Measurements from ENCODE around the gene SIM2.
A peak's percentile ranks its signal among the peaks of the same experiment; 100 is the strongest.

The SIM2 gene

DNA sequence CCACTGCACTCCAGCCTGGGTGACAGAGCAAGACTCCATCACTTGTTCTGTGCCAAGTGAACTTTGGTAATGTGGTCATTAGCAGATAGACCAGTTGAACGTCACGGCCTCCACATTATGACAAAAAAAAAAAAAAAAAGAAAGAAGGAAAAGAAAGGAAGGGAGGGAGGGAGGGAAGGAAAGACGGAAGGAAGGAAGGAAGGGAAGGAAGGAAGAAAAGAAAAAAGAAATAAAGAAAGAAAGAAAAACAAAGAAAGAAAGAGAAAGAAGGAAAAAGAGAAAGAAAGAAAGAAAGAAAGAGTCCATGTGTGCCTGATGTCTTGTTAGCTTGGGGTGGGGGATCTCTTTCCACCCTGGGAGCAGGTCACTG is 45.3 kb downstream of the SIM2 start:
- no peak for DNase-seq

- DNase-seq: no peak
Measured at GRCh38 chr21:36744560-36745231, 45.8 kb downstream of the SIM2 start.

DNA sequence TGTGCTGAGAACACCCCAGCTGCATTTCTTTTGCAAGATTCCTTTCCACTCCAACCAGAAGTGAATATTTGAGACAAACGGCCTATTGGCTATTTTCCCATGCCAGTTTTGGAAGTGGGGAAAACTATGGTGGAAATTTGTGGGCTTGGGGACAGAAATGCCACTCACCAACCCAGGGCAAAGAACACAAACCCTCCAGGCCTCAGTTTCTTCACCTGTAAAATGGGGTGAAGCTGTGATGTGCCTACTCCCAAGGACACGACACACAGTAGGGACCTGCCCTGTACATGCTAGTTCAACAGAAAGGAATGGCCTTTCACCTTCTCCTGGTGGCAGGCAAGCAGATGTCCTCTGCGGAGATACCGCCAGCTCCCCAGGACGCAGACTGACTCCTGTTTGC is 46.5 kb downstream of the SIM2 start:
- no peak for DNase-seq

- DNase-seq: no peak
Measured at GRCh38 chr21:36747041-36747814, 48.3 kb downstream of the SIM2 start.

DNA sequence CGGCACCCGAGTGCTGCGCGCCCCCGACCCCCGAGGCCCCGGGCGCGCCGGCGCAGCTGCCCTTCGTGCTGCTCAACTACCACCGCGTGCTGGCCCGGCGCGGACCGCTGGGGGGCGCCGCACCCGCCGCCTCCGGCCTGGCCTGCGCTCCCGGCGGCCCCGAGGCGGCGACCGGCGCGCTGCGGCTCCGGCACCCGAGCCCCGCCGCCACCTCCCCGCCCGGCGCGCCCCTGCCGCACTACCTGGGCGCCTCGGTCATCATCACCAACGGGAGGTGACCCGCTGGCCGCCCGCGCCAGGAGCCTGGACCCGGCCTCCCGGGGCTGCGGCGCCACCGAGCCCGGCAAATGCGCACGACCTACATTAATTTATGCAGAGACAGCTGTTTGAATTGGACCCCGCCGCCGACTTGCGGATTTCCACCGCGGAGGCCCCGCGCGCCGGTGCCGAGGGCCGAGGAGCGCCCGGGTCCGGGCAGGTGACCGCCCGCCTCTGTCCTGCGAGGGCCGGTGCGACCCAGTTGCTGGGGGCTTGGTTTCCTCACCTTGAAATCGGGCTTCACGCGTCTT is 49.0 kb downstream of the SIM2 start:
- peak; percentile 9 for DNase-seq

- no peak for DNase-seq
Measured at GRCh38 chr21:36749935-36750575, 51.1 kb downstream of the SIM2 start.

DNA sequence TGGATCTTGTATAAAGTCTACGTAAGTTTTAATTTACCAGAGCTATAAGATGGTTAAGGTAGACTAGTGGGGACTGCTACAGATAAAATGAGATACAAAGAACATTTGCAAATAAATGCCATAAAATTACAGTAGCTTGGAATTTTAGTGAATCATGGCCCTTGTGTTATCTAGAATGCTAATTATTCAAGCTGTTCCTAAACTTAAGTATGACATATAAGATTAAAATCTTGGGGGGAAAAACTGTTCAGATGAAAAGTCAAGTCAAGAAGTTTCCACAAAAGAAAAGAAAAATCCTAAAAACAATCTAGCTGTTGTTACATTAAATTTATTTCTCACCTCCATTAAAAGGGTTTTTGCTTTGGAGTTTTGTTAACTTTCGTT is 51.7 kb downstream of the SIM2 start:
- no peak for DNase-seq

- no peak for DNase-seq
Measured at GRCh38 chr21:36751383-36751782, 52.5 kb downstream of the SIM2 start.

DNA sequence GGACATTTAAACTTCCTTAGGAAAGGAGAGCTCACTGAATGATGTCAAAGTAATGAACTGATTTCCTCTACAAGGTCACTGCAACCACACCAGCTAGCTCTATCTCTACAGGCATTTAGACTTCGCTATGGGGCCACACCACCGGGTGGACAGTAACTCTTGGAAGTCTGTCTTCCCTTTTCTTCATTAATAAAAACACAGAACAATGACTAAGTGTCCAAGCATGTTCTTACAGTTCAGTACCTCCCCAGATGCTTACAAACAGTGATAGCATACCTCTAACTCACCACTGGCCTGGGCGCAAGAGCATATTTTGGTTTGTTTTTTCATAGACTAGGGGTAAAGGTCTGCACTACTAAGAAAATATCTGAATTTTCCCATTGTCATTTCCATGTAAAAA is 54.6 kb downstream of the SIM2 start:
- DNase-seq: no peak

DNA sequence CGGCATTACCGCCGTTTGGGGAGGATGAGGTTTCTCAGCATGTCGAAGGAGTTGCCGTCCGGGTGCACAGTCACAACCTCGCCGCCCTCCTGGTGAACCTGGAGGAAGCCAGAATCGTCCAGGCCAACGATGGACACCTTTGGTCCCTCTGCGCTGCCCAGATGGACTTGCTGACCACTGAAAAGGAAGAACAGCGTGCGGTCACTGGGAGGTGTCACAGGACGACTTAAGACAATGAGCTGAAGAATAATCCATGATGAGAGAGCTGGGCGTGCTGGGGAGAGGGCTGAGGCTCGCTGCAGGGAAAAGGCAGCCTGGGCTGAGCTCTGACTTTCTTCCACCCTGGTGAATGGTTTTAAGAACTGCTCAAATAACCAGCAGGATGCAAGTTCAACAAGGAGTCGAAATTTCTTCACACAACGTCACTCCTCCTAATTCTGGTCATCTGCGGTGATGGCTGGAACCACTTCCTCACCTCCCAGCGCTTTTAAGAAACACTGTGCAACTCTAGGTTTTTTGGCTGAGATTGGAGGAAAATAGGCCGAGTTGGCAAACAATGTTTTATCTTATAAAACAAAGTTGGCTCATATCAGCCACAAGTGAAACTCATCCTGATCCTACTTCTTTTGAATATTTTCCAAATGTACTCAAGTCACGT is 55.5 kb downstream of the SIM2 start:
- no peak for DNase-seq

- DNase-seq: no peak
Measured at GRCh38 chr21:36756527-36756926, 57.6 kb downstream of the SIM2 start.

DNA sequence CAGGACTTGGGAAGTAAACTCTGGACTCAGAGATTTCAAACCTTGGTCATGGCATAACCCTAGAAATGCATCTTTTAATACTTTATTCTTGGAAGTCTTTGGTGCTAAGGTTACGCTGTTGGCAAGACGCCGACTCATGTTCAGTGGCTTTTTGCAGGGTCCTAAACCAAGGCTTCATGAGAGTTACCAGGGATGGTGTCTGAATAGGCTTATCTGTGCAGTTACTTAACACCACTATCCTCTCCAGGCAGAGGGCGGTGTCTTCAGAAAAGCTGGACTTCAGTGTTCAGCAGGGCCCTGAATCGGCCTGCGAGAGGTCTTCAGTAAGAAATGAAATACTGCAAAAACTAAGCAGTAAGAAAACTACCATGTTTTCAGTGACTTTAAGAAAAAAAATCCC is 58.3 kb downstream of the SIM2 start:
- DNase-seq: no peak

DNA sequence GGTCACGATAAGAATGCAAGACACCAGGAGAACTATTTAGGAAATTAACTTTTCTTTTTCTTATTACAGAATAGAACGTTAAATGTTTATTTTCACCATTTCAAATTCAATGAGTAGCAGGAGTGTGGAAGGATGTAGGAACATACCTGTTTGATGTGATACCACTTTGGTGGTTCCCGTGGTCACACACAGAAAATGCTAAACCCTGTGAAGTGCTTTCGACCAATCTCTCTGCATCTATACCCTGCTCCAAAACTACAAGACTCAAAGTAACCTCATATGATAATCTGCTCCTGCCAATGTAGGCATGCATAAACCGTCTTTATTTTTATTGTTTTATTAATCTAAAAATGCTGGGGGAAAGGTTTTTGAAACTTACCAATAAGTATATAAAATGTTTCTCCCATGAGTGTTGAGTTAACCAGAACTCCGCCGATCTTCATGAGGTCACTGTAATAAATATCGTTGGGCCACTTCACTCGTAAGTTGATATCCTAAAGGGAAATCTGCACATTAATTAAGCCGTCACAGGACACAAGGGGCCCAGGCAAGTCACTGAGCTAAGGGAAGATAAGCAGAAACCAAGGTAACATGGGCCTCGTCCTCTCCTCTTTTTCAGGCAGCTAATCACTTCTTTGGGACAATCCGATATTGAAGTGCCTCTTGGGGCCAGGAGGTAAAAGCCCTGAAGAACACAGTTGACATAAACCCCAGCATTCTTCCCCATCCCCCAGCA is 60.6 kb downstream of the SIM2 start:
- no peak for DNase-seq

- DNase-seq: no peak
Measured at GRCh38 chr21:36761685-36762084, 62.8 kb downstream of the SIM2 start.

DNA sequence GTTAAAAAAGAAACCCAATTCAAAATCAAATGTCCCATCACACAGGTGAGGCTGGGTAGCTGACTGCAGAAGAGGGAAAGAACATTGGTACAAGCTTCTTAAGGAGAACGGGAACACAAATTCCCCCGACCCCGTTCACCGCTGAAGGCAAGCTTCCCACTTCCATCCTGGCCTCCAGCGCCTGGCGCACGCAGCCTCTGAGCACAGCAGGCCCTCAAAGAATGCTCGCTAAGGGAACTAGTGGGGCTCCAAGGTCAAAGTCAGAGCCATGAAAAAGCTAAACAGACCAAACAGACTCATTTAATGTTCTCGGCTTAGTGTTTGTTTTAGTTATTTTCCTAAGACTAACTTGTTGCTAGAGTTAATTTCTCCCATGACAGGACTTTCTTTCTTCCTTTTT is 63.7 kb downstream of the SIM2 start:
- no peak for DNase-seq

- DNase-seq: no peak
Measured at GRCh38 chr21:36763305-36763704, 64.4 kb downstream of the SIM2 start.

- no peak for DNase-seq
Measured at GRCh38 chr21:36765229-36765628, 66.3 kb downstream of the SIM2 start.

- no peak for DNase-seq
Measured at GRCh38 chr21:36766511-36766910, 67.6 kb downstream of the SIM2 start.

DNA sequence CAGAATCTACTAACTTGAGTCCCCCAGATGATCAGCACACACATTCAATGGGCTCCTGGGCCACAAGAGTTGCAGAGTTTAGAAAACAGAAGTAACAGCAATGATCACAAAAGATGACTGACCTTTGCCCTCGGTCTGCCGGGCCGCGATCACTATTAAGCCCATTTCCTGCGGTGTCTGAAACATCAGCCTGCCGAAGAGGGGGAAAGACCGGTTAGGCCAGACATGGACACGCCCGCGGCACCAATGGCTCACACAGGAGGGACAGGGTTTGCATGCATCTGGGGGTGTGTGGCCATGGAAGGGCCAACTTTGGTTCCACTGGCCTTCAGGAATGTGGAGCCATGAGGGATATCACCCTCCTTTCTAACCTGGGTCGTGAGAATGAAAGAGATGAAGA is 68.2 kb downstream of the SIM2 start:
- no peak for DNase-seq

- DNase-seq: no peak
Measured at GRCh38 chr21:36768496-36768895, 69.6 kb downstream of the SIM2 start.

DNA sequence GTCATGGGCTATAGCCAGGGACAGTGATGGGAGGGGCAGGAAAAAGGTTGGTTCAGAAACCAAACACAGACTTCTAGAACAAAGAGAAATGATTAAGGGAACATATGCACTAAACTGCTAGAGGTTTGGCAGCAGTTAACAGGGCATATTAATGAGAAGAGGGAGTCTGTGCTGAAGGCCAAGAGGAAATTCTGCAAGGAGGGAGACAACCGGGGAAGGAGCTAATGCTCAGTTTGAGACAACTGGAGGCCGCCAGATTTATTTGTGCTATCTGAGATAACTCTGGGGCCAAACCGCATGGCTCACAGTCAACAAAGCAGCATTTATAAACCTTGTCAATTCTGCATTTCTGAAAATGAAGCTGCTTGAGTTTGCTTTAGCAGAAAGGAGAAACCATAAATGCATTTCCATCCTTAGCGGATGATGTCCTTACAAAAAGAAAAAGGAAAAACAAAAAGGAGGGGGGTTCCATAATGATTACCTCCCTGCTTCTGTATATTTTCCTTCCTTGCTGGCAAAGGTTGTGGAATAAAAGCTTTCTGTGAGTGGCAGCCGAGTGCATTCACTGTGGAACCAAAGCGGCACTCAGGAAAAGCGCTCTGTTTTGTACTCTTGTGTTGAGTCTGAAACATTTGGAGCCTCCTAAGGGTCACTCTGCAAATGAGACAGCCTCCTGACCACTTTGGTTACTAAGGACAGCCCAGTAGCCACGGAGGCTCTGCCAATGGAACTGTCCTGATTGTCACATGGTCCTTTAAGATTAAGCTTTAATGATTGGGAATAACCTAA is 70.3 kb downstream of the SIM2 start:
- DNase-seq: no peak

DNA sequence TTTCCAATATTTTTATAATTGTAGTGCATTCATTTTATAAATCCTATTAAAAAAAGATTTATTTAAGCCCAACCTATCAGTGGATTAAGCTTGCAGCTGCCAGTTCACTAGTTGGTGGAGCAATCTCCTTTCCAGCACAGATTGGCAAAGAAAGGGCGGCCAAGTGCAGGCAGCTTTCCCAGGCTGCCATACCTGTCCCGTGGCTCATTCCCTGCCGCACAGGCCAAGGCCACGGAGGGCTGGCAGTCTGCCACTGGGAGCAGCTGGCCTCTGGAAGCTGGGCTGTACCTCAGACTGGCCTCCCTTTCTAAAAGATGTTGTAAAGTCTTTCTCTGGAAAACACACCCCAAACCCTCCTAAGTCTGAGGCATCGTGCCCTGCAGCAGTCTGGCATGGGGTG is 74.2 kb downstream of the SIM2 start:
- DNase-seq: no peak
